ENCODE data around the gene IL7R. TPM values are rescaled to one million over a fixed set of nuclear protein-coding genes. Genes with fewer than 3 reads are reported as not detected.
"Not testable (repeated sequence)": the region's sequence is repeated elsewhere in the genome, so short reads cannot be mapped to it uniquely, and the experiment has no call there.

Gene IL7R
- total RNA-seq, 4 donors from 2014 or later: 13.4 to 45.8 (median 23.7) TPM

DNA sequence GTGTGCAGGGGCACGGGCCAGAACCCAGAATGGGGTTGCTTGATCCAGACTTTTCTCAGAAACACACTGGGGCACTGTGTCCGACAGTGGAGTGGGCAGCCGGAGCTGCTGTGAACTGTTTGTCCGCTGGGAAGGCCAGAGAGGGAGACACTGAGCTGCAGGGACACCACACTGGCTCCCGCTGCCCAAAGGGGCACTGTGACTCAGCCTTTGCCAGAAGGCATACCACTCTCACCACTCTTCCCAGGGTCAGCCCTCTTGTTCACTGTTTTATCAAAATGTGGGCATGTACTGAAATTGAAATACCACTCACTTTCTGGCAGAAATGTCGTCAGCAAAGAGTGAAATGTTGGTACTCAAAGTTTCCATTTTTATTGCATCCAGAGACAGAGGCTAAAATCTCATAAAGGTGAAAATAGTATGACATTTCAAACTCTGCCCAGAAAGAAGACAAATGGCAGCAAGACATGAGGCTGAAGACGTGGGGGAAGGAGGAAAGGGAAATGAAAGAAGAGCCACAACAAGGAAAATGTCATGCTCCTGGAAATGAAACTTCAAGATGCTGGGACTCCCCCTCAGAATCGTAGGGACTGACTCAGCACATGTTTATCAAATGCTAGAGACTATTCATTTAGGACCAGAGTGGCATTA is 4.5 kb upstream of the IL7R start:
- DNase-seq (ENCODE audit: low spot score): no peak
- no peak for ATAC-seq (ENCODE audit: low FRiP score)
- TF ChIP-seq, protein P1, sequence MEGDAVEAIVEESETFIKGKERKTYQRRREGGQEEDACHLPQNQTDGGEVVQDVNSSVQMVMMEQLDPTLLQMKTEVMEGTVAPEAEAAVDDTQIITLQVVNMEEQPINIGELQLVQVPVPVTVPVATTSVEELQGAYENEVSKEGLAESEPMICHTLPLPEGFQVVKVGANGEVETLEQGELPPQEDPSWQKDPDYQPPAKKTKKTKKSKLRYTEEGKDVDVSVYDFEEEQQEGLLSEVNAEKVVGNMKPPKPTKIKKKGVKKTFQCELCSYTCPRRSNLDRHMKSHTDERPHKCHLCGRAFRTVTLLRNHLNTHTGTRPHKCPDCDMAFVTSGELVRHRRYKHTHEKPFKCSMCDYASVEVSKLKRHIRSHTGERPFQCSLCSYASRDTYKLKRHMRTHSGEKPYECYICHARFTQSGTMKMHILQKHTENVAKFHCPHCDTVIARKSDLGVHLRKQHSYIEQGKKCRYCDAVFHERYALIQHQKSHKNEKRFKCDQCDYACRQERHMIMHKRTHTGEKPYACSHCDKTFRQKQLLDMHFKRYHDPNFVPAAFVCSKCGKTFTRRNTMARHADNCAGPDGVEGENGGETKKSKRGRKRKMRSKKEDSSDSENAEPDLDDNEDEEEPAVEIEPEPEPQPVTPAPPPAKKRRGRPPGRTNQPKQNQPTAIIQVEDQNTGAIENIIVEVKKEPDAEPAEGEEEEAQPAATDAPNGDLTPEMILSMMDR (IDR thresholded peaks at IDR 0.05): no peak

DNA sequence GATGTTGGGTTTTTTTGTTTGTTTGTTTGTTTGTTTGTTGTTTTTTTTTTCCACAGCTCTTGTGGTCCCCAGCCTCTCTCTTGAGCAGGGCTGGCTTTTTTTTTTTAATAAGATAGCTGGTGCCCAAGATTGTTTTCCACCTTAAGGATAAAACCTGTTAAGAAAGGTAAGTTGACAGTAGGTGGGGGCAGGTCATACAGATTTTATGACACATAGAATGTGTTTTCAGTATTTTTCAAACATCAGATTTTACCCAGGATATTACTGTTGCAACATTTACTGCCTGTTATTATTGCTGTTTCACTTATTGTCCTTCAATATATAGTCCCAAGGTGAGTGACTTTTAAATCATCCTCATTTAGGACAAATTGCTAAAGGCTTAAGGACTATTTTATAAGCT is 3.9 kb upstream of the IL7R start:
- ATAC-seq (ENCODE audit: low FRiP score): no peak
- TF ChIP-seq, protein P1 (IDR thresholded peaks at IDR 0.05): no peak
- no peak for DNase-seq (ENCODE audit: low spot score)

DNA sequence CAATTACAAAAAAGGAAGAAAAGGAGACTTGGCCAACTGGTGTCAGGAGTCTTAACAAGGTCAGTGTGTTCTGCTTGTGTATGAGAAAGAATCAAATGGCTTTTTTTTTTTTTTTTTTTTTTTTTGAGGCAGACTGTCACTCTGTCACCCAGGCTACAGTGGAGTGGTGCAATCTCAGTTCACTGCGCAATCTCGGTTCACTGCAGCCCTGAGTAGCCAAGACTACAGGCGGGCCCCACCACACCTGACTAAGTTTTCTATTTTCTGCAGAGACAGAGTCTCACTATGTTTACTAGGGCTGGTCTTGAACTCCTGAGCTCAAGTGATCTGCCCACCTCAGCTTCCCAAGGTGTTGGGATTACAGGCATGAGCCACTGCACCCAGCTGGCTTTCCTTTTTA is 3.1 kb upstream of the IL7R start:
- TF ChIP-seq, protein P1 (IDR thresholded peaks at IDR 0.05): no peak
- no peak for ATAC-seq (ENCODE audit: low FRiP score)
- DNase-seq (ENCODE audit: low spot score): no peak

DNA sequence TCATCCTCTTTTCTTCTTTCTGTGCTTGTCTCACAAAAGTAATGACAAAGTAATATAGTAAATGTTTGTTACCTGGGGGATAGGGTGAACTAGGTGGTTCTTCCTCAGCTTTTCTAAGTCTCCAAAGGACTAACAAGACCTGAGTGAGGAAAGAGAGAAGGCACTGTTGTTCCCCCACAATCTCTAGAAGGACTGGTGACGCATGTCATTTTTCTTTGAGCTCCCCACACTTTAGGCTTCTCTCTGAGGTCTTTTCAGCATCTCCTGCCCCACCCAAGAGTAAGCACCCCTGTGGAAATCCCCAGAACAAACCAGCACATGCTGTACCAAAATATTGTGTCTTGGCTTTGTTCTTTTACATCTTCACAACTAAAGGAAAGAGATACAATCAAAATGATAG is 2.4 kb upstream of the IL7R start:
- ATAC-seq (ENCODE audit: low FRiP score) (no peak), DNase-seq (ENCODE audit: low spot score) (no peak)
- TF ChIP-seq, protein P1 (IDR thresholded peaks at IDR 0.05): no peak

DNA sequence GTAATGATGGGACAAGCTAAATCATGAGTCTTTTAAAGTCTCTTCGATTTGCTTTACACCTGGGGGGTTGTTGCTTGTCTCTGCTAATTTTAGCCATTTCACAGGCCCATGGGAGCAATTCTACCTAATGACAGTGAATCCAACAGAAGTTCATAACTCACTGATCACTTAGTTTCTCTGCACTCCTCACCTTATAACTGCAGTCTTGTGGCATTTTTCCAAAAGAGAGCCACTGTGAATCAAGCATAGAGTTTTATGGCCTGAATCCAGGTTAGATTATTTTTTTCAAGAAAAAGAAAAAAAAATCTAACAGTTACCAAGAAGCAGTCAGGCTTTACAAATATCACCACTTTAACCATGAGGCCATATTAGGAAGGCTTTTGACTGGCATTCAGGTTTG is 1.5 kb upstream of the IL7R start:
- TF ChIP-seq, protein P1 (IDR thresholded peaks at IDR 0.05): no peak
- no peak for ATAC-seq (ENCODE audit: low FRiP score)

DNA sequence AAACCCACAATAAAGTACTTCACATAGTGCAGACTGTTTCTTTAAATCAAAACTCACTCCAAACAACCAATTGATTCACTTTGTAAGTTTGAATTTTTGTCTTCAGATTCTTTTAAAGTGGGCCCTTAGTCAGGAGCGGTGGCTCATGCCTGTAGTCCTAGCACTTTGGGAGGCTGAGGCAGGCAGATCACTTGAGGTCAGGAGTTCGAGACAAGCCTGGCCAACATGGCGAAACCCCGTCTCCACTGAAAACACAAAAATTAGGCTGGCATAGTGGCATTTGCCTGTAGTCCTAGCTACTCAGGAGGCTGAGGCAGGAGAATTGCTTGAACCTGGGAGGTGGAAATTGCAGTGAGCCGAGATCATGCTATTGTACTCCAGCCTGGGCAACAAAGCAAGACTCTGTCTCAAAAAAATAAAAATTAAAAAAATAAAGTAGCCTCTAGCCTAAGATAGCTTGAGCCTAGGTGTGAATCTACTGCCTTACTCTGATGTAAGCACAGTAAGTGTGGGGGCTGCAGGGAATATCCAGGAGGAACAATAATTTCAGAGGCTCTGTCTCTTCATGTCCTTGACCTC is 416 bp upstream of the IL7R start:
- DNase-seq (ENCODE audit: low spot score): not testable (repeated sequence)
- ATAC-seq (ENCODE audit: low FRiP score): peak; percentile 42

More for the DNA sequence above, 1.5 kb upstream of the IL7R start:
- no peak for DNase-seq (ENCODE audit: low spot score)

DNA sequence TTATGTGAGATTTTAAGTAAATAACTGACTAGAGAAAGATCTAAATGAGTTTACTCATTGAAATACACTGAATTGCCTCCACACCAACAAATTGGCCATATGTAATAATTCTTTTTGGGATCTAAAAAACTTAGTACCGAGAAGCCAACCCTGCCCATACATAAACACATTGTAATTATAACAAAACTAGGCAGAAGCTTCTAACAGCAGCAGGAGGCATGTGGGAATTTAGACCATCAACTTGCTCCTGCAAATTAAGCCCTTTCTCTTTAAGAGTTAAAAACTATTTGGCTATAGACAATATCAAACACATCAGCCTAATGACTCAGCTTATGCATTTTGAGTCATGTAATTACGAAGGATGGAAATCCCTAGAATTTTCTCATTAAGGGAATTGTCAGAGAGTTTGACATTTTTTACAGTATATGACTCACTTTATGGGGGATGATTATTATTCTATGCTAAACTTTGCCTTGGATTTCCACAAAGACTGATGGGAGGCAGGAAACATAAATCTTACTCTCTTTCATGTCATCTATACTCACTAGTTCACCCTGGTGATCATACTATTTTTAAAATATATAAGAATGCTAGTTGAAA is 1.0 kb downstream of the IL7R start:
- TF ChIP-seq, protein P1 (IDR thresholded peaks at IDR 0.05): no peak
- ATAC-seq (ENCODE audit: low FRiP score): peak; percentile 75
- DNase-seq (ENCODE audit: low spot score): no peak

Data from omental fat pad (tissue), 4 donors.